ENCODE measurements around the gene FLACC1. TPM values are rescaled to one million over a fixed set of nuclear protein-coding genes. Genes with fewer than 3 reads are reported as not detected.

FLACC1 gene, protein sequence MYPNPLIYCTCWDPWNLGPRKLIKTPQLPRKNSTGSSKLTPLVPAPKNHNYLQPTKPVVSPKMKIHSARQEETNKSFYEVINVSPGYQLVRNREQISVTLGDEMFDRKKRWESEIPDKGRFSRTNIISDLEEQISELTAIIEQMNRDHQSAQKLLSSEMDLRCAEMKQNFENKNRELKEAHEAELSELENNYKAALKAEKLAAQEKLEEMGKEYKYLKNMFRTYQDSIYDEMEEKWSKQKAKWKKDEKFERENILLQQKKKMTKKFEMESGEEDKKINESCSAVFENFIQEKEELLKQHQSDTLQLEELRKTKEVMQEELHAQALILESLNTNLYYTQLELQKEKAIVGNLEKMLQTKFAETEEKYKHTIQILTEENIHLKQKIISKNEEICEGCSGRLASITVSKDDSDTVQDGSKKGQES
- total RNA-seq: not detected in 2 replicates

DNA sequence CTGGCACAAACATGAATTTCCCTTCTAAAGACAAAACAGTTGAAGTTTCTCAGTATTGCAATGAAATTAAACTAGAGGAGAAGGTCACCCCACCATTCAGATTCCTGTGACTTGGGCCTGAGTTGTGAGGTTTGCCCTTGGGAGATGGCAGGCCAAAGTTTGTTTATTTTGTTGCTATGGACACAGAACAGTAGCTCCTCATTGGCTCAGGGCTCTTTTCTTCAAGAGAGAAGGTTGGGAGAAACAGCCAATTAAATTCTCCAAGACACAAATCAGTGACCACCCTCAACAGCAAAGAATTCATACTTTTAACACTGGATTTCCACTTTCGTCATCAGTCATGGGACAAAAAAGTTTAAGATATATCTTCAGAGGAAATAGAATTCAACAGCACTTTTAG, at the start of gene FLACC1:
FLACC1 (minus strand) TSS at position 125 of the 400 bp plus-strand sequence. CDS start 5,941 bp downstream, outside the sequence.

DNA sequence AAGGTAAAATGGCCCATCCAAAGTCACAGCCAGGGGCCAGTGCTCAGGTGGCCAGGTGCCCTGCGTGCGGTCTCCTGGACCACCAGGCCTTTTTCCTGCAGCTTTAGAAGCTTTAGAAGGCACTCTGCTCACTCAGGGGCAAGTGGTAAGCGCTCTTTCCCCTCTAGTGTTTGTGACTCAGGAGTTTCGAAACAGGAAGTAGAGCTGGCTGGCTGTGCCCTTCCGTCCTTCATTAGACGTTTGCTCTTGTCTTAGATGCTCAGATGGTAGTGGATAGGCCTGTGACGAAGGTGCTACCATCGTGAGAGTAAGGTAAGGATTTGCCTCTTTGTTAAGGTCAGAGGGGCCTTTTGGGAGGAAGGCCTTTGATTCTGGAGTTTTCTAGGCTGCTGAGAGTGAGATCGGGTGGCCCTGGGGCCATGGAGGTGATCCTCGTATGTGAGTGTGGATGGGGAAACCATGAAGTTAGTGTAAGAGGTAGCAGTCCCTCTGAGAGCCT, 96.8 kb downstream of the FLACC1 start, which contains the start of gene CASP8:
CASP8 (plus strand) TSS at position 235 of the 499 bp plus-strand sequence. CDS start 5,951 bp downstream, outside the sequence.

Other genes with a start within 250 kb of the FLACC1 start
- gene CFLAR, start 241.2 kb downstream of the FLACC1 start, total RNA-seq: 19.5 and 24.7 TPM in 2 replicates
- 1.3 and 1.5 TPM in 2 replicates for gene CASP10, start 174.2 kb downstream of the FLACC1 start, total RNA-seq
- 16.8 and 18.3 TPM in 2 replicates for gene CASP8, start 96.8 kb downstream of the FLACC1 start, total RNA-seq
- 15.8 and 19.7 TPM in 2 replicates for gene TRAK2, start 94.1 kb upstream of the FLACC1 start, total RNA-seq
- 28.4 and 31.8 TPM in 2 replicates for gene STRADB, start 94.4 kb upstream of the FLACC1 start, total RNA-seq